Hepatocyte (in vitro differentiated cells): Measurements from ENCODE around the gene RSPRY1.

Source experiments
- EZH2 ChIP-seq: fragments of 200-600 bp; sonication (generic); IDR thresholded peaks from 2 replicates; pipeline ENCODE4 v1.6.1; 2016; ENCODE audit warnings: antibody characterized with exemption, mild to moderate bottlenecking, borderline replicate concordance
- EZH2phosphoT487 ChIP-seq: fragments of 200-600 bp; sonication (generic); IDR thresholded peaks from one replicate; pipeline ENCODE4 v1.6.1; 2018; ENCODE audit warnings: antibody characterized with exemption, mild to moderate bottlenecking, low read depth, moderate library complexity; ENCODE audit not compliant: unreplicated experiment, severe bottlenecking
- TF ChIP-seq, protein P1 (sequence below): fragments of 200-600 bp; sonication (generic); IDR thresholded peaks from 2 replicates; pipeline ENCODE4 v1.5.1; 2016; ENCODE audit warnings: antibody characterized with exemption, mild to moderate bottlenecking; ENCODE audit not compliant: poor library complexity

DNA sequence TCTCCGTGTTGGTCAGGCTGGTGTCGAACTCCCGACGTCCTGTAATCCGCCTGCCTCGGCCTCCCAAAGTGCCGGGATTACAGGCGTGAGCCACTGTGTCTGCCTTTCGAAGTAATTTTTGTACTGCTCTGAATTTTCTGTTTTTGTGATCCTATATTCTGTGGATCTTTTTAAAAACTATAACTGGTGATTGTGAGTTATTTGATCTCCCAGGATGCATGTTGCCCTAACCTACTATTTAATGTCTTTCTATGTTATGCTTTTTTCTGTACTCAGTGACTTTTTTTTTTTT is 2.5 kb downstream of the RSPRY1 start:
- TF ChIP-seq, protein P1, sequence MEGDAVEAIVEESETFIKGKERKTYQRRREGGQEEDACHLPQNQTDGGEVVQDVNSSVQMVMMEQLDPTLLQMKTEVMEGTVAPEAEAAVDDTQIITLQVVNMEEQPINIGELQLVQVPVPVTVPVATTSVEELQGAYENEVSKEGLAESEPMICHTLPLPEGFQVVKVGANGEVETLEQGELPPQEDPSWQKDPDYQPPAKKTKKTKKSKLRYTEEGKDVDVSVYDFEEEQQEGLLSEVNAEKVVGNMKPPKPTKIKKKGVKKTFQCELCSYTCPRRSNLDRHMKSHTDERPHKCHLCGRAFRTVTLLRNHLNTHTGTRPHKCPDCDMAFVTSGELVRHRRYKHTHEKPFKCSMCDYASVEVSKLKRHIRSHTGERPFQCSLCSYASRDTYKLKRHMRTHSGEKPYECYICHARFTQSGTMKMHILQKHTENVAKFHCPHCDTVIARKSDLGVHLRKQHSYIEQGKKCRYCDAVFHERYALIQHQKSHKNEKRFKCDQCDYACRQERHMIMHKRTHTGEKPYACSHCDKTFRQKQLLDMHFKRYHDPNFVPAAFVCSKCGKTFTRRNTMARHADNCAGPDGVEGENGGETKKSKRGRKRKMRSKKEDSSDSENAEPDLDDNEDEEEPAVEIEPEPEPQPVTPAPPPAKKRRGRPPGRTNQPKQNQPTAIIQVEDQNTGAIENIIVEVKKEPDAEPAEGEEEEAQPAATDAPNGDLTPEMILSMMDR = no peak
- TF ChIP-seq EZH2phosphoT487 = no peak
- TF ChIP-seq EZH2 = no peak
